ENCODE data around the gene WRAP73.
"Not testable (repeated sequence)": the region's sequence is repeated elsewhere in the genome, so short reads cannot be mapped to it uniquely, and the experiment has no call there.

The WRAP73 gene

DNA sequence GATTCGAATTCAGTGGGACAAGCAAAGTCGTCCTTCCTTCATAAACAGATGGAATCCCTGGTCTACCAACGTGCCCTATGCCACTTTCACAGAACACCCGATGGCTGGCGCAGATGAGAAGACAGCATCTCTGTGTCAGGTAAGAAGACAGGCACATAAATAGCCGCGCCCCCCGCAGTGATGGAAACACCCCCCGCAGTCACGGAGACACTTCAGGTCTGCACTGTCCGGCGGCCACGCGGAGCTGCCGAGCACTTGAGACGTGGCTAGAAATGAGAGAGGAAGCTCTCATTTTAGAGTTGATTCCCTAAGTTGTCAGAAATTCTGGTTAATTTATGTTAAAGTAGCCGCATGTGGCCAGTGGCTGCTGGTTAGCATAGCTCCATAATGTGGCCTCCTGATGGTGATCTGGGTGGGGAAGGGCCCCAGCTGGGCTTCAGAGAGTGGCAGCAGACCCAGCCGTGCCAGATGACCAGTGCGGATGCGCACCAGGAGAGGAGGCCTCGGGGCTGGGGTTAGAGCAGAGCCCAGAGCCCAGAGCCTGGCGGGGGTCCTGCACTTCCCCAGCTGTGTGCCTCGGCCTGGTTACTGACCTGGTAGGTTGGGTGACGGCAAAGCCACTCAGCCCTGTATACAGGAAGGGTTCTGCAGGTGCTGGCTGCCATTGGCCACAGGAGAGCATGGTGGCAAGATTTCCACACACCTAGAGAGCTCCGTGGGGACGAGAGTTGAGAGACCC, 22.2 kb downstream of the WRAP73 start:
- no peak for DNase-seq

DNA sequence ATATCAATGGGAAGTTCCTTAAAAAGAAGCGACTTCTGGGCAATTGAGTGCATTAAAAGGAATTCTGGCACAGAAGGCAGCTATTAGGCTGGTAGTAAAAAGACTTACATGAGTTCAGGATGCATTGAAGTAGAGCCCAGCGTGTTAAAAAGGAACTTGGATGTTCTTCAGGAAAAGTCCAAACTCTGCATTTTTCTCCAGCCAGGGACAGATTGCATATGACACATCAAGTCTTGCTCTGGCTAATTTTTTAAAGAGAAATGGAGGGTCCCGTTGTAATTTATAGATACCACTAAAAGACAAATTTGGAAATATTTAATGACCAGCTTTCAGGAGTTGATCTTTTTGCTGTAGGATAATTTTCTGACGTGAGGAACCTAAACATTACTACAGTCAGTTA, 23.9 kb downstream of the WRAP73 start:
- no peak for DNase-seq

DNA sequence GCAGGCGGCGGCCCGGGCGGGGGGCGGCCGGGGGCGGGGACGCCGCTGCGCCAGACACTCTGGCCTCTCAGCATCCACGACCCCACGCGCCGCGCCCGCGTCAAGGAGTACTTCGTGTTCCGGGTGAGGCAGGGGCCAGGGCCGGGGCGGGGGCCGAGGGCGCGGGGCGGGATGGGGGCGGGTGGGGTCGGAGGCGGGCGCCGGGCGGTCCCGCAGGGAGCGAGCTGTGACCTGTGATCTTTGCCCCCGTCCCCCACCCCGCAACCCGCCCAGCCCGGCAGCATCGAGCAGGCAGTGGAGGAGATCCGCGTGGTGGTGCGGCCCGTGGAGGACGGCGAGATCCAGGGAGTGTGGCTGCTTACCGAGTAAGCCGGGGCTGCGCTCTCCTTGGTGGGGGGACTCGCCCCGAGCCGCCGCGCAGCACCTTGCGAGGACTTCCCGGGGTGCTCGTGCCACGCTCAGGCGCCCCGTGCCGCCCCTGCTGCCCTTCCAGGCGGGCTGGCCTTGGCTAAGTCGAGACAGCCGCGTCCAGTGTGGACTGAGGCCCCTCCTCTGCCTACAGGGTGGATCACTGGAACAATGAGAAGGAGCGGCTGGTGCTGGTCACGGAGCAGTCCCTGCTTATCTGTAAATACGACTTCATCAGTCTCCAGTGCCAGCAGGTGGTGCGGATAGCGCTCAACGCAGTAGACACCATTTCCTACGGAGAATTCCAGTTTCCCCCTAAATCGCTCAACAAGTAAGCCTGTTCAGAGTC, 24.6 kb downstream of the WRAP73 start:
- no peak for DNase-seq

DNA sequence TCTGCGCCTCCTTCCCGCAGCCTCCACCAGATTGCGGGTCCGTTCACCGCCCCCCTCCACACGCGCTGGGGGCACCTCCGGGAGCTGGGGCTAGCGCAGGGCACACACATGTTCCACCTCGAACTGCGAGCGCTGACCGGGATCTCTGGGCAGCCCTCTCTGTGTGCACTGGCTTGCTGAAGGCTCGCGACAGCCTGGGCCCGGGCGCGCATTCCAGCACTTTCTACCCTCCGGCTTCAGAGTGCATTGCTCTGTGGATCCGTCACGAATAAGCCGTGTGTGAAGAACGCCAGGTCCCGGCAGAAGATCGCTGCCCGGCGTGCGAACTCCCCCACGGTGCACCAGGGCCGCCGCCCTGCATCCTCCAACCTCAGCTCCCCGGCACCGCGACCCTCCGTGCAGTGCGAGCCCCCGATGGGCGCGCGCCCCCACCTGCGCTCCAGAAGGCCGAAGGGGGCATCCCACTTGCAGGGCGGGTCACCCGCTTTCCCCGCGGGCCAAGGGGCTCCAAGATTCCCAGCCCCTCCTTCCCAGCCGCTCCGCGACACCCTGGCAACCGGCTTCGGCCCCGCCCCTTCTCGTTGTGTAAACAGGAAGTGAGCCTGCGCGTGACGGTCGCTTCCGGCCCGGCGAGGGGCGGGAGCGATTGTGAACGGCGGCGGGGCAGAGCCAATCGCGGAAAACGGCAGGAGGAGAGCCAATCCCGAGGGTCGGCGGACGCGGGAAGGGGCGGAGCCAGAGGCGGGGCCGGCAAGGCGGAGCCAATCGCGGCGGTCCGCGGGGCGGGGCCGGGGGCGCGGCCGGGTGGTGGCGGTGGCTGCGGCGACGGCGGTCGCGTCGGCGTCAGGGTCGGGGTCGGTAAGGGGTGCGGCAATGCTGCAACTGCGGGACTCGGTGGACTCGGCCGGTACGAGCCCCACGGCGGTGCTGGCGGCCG, 25.4 kb downstream of the WRAP73 start, which contains the start of gene TPRG1L:
Gene TPRG1L (plus strand): TSS at position 816 of the 937 bp plus-strand sequence. CDS start 58 bp downstream, at position 874.
- DNase-seq = peak; percentile 95

DNA sequence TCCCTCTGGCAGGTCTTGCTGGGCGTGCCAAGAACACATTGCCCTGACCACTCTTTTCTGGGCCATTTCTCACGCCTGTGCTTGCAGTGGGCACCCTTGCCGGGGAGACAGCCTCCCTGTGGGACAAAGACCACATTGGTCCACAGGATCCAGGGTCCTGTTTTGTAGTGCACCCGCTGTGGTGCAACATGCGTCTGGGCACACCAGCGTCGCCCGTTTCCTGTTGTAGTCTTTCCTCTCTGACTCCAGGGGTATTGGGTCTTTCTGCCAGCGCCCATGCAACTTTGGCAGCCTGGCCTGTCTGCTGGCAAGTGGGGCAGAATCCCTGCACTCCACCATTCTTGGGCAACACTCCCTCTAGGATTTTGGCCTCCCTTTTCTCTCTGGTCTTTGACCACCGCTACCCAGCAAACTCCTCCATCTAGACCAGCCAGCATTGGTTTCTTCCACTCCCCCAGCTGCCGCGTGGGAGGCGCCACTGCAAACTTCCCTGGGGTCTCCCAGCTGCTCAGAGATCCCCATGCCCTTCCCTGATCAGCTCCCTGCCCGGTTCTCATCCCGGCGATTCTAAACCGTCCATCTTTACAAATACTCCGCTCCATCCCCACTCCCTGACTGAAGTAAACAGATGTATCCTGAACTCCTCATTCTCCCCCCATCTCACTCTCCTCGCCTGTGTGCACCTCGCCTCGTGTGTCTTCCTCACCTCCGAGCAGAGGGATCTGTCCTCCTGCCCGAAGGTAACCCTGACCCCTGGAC, 26.3 kb downstream of the WRAP73 start:
- DNase-seq = no peak

DNA sequence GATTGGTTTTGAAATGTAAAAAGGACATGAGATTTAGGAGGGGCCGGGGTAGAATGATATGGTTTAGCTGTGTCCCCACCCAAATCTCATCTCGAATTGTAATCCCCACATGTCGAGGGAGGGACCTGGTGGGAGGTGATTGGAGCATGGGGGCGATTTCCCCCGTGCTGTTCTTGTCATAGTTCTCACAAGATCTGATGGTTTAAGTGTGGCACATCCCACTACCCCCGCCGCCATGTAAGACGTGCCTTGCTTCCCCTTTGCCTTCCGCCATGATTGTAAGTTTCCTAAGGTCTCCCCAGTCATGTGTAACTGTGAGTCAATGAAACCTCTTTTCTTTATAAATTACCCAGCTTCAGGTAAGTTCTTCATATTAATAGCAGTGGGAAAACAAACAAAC, 27.8 kb downstream of the WRAP73 start:
- not testable (repeated sequence) for DNase-seq

DNA sequence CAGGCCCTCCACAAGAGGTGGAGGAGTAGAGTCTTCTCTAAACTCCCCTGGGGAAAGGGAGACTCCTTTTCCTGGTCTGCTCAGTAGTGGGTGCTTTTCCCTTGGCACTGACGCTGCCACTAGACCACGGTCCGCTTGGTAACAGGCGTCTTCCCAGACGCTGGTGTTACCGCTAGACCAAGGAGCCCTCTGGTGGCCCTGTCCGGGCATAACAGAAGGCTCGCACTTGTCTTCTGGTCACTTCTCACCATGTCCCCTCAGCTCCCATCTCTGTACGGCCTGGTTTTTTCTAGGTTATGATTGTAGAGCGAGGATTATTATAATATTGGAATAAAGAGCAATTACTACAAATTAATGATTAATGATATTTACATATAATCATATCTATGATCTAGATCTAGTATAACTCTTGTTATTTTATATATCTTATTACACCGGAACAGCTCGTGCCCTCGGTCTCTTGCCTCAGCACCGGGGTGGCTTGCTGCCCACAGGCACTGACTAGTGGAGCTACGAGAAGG, 28.7 kb downstream of the WRAP73 start:
- DNase-seq = not testable (repeated sequence)

DNA sequence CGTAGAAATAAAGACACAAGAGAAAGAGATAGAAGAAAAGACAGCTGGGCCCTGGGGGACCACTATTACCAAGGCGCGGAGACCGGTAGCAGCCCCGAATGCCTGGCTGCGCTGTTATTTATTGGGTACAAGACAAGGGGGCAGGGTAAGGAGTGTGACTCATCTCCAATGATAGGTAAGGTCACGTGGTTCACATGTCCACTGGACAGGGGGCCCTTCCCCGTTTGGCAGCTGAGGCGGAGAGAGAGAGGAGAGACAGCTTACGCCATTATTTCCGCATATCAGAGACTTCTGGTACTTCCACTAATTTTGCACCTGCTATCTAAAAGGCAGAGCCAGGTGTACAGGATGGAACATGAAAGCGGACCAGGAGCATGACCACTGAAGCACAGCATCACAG, 29.2 kb downstream of the WRAP73 start:
- DNase-seq = no peak

DNA sequence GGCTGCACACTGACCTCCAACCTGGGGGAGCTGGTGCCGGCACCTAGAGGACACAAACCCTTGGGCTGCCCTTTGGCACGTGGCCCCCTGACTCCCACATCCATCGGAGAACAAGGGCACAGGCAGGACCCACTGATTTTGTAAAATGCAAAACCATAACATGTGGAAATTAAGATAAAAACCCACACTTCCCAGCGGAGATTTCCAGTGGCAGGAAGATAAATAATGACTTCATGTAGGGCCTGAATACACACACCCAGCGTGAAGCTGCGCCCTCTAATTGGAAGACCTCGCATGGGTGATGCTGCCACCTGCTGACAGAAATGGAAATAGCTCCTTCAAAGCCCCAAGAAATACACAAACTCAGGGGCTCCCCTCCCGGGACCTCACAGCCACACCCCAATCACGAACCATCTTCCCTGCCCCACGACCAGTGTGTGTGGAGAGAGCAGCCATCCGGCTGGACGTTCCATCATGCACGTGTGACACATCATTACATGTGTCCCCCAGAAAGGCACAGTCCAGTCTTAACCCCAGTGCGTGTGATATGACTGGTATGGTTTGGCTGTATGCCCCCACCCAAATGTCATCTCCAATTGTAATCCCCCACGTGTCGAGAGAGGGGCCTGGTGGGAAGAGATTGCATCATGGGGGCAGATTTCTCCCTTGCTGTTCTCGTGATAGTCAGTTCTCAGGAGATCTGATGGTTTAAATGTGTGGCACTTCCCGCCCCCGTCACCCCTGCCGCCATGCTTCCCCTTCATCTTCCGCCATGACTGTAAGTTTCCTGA, 30.8 kb downstream of the WRAP73 start:
- peak; percentile 47 for DNase-seq

DNA sequence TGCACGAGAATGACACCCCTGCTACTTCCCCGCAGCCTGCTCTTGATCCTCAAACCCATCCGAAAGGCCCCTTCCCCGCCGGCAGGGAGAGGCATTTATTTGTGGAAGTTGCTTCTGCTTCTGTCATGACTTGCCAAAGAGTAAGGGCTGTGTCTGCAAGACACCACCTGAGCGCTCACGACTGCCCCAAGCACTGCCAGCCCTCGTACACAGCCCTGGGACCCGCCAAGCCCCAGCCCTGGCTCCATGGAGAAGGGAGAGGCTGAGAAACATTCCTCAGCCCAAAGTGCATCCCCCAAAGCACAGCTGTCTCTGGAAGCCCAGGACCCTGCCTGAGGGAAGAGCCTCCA, 31.4 kb downstream of the WRAP73 start:
- DNase-seq = no peak

DNA sequence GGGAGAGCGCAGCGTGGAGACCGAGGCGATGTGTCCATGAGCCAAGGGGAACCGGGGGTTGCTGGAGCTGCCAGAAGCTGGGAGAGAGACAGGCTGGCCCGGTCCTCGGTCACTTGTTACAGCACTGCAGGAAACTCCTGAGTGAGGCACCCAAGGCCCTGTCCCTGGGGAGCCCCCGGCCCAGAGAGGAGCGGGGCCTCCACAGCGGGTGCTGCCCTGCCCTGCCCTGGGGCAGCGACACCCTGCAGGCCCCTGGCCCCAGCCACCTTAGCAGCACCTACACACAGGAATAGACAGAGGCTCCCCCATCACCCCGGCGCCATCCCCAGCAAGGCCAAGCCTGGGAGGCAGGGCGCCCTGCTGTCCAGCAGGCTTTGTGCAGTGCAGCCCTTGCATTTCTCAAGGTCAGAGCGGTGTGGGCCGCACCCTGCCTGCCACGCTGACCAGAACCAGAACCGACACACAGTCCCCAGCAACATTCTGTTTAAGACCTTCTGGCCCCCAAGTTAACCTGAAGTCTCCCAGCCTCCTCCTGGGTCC, 32.0 kb downstream of the WRAP73 start:
- DNase-seq = no peak

DNA sequence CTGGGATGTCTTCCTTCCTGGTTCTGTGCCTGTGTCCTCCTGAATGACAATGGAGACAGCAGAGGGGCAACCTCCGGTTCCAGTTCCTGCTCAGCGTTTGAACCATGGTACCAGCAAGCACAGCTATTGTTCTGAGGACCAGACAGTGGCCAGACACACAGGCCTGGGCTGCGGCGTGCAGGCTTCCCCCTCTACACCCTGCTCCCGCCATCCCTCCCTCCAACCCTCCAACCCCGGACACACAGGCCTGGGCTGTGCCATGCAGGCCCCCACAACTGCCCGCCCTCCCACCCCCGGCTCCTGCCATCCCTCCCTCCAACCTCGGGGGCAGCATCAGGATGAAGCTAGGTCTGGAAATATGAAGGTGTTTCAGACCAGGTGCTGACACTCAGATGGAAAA, 33.0 kb downstream of the WRAP73 start:
- DNase-seq = no peak

DNA sequence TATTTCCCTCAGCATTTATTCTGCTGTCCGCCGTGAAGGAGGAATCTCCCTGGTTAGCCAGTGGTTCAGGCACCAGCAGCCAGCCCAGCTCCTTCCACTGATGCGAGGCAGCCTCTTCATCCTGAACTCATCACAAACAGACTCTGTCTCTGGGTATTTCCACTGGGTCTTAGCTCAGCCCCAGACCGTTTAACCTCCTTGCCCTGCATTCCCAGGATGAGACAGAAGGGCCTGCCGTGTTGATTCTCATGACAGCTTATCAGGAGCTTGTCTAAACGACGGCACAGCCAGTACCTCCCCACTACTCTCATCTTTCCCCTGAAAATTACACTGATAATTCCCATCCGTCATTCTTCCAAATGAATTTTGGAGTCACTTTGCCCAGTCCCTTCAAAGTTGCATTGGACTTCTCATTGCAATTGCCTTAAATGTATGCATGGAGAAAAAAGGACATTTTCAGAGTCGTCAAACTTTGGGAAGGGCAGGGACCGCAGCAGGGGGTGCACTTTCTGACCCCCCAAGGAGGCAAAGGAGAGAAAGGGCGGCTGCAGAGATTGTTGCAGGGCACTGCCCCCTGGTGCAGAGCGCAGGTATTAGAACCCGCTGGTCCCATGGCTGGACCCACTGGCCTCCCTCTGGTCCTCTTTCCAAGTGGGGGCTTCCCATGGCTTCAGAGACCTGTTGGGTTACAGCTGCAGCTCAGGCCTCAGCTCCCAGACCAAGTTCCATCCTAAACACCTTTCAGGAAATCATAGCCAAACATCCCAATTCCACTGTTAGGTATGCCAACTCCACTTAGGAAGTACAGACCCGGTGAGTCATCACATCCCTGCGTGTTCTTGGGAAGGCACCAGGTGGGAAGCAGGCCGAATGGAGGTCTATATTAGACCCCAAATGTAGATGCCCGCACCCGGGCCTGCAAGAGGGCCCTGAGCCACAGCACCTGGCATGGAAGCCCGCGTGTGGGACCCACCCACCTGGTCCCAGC, 34.9 kb downstream of the WRAP73 start:
- DNase-seq = no peak

DNA sequence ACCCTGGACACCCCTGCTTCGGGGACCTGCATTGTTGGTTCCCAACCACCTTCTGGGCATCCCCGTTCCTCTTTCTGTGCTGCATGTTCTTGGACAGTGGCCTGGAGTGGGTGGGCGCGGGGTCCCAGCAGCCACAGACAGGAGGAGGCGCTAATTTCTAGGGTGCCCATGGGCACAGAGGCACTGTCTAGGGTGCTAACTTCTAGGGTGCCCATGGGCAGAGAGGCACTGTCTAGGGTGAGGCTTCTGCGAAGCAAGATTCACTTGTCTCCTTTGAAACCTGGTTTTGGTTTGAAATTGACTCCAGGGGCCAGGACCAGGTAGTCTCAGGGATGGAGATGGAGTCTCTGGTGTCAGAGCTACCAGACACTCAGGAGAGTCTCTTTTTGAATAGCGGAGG, 37.8 kb downstream of the WRAP73 start:
- DNase-seq = no peak

DNA sequence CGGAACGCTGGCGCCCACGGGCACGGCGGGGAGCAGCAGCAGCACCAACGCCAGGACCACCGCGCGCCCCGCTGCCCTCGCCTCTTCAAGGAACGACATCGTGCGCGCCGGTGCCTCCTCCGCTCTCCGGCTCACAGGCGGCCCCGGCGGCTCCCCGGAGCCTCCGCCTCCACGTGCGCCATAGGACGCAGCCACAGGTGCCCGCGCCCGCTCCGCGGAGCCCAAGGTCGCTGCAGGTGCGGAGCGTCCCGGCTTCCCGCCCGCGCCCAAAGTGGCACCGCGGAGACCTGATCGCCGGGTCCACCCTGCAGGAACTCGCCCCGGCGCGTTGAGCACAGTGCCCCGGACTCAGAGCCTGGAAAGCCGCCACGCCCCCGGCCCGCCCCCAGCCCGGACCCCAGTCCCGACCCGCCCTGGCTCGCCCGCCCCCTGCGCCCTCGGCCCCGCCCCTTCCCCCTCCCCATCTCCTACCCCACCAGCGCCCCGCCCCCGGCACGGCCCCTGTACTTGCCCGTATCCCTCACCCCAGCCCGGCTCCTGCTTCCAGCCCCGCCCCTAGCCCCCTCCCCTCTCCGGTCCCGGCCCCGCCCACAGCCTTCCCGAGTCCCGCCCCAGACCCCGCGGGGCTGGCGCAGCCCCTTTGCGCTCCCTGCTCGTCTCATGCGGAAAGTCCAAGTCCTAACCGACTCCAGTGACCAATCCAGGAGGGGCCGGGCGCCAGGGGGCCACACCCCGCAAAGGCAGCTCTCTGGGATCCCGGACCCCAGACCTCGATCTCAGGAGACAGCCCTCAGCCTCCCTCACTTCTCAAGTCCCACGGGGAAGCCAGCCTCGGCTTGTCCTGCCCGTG, 38.5 kb downstream of the WRAP73 start, which contains the start of gene MEGF6:
Gene MEGF6 (minus strand): TSS at position 339 of the 850 bp plus-strand sequence. CDS start 240 bp downstream, at position 99.
- no peak for DNase-seq

DNA sequence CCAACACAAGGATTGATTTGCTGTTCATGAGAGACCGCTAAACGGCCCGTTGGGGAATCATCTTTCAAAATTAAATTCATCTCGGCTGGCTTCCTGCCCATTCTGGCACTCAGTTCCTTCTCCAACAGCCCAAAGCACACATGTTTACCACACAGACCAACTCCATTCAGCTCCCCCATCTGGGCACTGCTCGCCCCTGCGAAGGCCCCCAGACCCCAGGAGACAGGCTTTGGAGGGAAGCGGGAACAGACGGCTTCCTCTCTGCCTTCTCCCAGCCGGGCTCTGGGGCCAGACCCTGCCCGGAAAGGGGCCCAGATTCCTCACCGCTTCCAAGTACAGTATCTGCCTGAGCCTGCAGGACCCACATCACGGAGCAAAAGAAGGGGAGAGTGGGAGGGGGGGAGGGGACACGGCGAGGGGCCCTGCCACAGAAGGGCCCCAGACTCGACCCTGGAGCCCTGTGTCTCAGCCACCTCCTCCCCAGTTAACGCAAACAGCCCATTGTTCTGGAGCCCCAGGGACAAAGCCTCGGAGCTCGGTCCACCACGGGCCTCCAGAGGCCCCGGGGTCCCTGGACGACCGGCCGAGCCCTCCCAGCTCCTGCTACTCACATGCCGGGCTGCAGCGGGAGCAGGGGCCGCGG, 39.3 kb downstream of the WRAP73 start:
- DNase-seq = no peak

DNA sequence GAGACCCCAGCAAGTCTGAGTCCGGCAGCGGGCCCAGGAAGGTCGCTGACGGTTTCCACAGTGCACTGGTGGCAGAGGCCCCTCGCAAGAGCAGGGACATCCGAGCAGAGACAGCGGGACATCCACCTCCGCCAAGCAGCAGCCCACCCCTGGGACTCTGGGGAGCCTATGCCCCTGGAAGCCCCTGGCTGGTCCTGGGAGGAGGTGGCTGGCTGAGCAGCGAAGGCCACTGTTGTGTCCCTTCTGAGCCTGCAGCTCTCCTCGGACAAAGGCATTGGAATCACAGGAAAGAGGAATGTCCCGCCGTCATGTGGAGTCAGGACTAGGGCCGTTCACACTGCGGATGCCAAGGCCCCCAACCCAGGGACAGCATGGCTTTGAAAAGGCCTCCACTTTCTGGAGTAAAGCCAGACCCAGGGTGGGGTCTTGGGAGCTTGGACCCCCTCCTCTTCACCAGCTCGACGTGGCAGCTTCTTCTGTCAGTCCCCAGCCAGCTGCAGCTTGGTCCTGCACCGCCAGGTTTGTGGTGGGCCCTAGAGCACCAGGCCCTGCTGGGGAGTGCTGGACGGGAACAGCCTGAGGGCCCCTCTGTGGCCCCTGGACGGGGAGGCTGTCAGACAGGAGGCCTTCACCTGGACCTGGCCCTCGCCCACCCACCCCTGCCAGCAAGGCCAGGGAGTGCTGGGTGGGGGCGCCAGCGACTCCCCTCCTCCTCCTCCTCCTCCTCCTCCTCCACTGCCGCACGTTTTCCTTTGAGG, 40.0 kb downstream of the WRAP73 start:
- DNase-seq = no peak
